OCI-LY3 (cell line): ENCODE results near the gene MBNL1.

ENCODE experiments used
- CTCF ChIP-seq: fragments of 200-600, 300-600 bp; sonication (generic); IDR thresholded peaks from 2 replicates; pipeline ENCODE4 v1.5.1; 2014; ENCODE audit warnings: antibody characterized with exemption, low read length, low read depth
- EZH2phosphoT487 ChIP-seq: fragments of 200-600 bp; shearing (Covaris generic); IDR thresholded peaks from 2 replicates; pipeline ENCODE4 v1.6.1; 2018; ENCODE audit warnings: antibody characterized with exemption, mixed run types, low read depth

GRCh38 chr3:152458376-152459117, 189.8 kb downstream of the MBNL1 start:
- TF ChIP-seq CTCF (no peak), EZH2phosphoT487 (no peak)
